ENCODE data around the gene STK32A.

STK32A gene

DNA sequence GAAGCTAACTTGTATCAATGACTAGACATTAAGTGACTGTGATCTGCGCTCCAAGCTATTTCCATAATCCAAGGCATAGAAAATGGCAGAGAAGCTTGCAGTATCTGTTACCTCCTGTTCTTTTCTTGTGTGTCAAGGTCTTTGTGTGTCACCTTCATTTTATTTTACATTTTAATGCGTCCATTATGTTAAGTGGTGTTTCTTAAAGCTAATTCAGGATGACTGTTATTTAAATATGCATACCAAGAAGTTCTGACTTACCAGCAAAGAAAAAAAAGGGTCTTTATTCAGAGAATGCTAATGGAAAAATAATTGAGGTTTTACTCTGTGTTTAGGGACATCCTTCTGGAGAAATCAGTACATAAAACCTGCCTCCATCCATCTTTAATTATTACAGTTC lies 52.3 kb downstream of the STK32A start:
- in situ Hi-C loops (cut with HindIII; ENCODE audit: low sequenced_read_pairs), result no loop called here
- DNase-seq (ENCODE audit: low read depth, low spot score), result no peak
- TF ChIP-seq, protein P1, sequence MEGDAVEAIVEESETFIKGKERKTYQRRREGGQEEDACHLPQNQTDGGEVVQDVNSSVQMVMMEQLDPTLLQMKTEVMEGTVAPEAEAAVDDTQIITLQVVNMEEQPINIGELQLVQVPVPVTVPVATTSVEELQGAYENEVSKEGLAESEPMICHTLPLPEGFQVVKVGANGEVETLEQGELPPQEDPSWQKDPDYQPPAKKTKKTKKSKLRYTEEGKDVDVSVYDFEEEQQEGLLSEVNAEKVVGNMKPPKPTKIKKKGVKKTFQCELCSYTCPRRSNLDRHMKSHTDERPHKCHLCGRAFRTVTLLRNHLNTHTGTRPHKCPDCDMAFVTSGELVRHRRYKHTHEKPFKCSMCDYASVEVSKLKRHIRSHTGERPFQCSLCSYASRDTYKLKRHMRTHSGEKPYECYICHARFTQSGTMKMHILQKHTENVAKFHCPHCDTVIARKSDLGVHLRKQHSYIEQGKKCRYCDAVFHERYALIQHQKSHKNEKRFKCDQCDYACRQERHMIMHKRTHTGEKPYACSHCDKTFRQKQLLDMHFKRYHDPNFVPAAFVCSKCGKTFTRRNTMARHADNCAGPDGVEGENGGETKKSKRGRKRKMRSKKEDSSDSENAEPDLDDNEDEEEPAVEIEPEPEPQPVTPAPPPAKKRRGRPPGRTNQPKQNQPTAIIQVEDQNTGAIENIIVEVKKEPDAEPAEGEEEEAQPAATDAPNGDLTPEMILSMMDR (IDR thresholded peaks at IDR 0.05; ENCODE audit: low read depth, low read length), result no peak
- no peak overlapping the region for H3K4me3 ChIP-seq (ENCODE audit: low read depth, low read length)

DNA sequence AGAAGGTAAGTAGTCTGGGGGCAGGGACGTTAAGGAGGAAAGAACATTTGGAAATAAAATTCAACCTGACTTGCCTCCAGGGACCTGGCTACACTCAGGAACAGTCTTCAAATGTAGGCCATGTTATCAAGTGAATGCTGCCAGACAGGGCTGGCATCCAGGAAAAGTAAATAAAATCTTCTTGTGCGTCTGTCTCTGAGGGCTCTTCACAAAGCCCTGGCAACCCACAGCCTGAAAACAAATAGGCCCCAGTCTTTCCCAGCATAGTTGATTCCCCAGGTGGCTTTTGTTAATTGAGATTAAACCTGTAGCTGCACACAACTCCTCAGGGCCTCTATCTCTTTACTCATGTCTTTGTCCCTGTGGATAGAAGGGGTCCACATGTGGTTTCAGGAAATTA lies 55.4 kb downstream of the STK32A start:
- in situ Hi-C loops (cut with HindIII; ENCODE audit: low sequenced_read_pairs), result no loop called here
- DNase-seq (ENCODE audit: low read depth, low spot score), result no peak
- TF ChIP-seq, protein P1 (IDR thresholded peaks at IDR 0.05; ENCODE audit: low read depth, low read length), result no peak

GRCh38 chr5:147303251-147303650 lies 68.4 kb downstream of the STK32A start:
- in situ Hi-C loops (cut with HindIII; ENCODE audit: low sequenced_read_pairs), result no loop called here
- peak; percentile 35 for DNase-seq (ENCODE audit: low read depth, low spot score)
- H3K4me3 ChIP-seq (ENCODE audit: low read depth, low read length), result no peak overlapping the region
- TF ChIP-seq, protein P1 (IDR thresholded peaks at IDR 0.05; ENCODE audit: low read depth, low read length), result no peak

More for the DNA sequence above, 55.4 kb downstream of the STK32A start:
- H3K4me3 ChIP-seq (ENCODE audit: low read depth, low read length), result no peak overlapping the region

DNA sequence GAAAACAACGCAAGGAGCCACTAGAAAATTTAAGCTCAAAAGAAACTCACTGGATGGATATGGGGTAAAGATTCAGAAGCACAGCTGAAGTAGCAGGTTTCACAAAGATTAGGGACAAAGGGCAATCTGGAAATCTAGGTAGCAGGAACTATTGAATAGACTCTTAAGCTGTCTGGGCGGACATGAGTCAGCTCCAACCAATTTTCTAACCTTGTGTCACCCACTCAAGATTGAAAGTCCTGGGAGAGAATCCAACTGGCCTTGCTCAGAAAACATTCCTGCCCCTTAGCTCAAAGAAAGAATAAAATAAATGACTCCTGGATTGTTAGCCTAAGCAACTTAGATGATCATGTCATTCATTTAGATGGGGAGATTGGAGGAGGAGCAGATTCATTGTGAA lies 69.2 kb downstream of the STK32A start:
- DNase-seq (ENCODE audit: low read depth, low spot score), result peak; percentile 91
- H3K4me3 ChIP-seq (ENCODE audit: low read depth, low read length), result no peak overlapping the region
- TF ChIP-seq, protein P1 (IDR thresholded peaks at IDR 0.05; ENCODE audit: low read depth, low read length), result no peak
- in situ Hi-C loops (cut with HindIII; ENCODE audit: low sequenced_read_pairs), result no loop called here

GRCh38 chr5:147305147-147305546 lies 70.3 kb downstream of the STK32A start:
- in situ Hi-C loops (cut with HindIII; ENCODE audit: low sequenced_read_pairs), result no loop called here
- DNase-seq (ENCODE audit: low read depth, low spot score), result no peak
- TF ChIP-seq, protein P1 (IDR thresholded peaks at IDR 0.05; ENCODE audit: low read depth, low read length), result no peak
- no peak overlapping the region for H3K4me3 ChIP-seq (ENCODE audit: low read depth, low read length)

DNA sequence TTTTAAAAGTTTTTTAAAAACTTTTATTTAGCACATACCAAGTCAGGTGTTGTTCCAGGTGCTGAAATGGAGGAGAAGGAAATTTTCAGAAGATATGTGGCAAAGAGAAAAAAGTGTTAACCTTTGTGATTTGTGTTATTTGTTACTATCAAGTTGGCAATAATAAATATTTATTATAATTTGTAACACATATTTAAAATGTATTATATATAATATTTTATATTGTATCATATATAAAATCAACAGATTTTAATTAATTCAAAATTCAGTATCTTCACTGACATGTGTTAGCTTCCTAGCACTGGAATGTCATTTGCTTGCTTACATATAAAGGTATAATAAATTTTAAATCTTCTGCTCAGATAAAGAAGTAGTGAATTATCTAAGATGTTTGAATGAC lies 71.5 kb downstream of the STK32A start:
- in situ Hi-C loops (cut with HindIII; ENCODE audit: low sequenced_read_pairs), result no loop called here
- no peak overlapping the region for H3K4me3 ChIP-seq (ENCODE audit: low read depth, low read length)
- TF ChIP-seq, protein P1 (IDR thresholded peaks at IDR 0.05; ENCODE audit: low read depth, low read length), result no peak
- no peak for DNase-seq (ENCODE audit: low read depth, low spot score)

DNA sequence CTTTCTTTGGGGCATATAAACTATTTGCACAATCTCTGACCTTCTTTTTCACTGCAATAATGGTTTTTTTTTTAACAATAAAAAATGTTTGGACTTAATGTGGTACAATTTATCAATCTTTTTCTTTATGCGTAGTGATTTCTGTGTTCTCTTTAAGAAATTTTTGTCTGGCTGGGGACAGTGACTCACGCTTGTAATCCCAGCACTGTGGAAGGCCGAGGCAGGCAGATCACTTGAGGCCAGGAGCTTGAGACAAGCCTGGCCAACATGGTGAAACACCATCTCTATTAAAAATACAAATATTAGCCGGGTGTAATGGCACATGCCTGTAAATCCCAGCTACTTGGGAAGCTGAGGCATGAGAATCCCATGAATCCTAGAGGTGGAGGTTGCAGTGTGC lies 72.3 kb downstream of the STK32A start:
- DNase-seq (ENCODE audit: low read depth, low spot score), result no peak
- in situ Hi-C loops (cut with HindIII; ENCODE audit: low sequenced_read_pairs), result no loop called here
- TF ChIP-seq, protein P1 (IDR thresholded peaks at IDR 0.05; ENCODE audit: low read depth, low read length), result no peak
- no peak overlapping the region for H3K4me3 ChIP-seq (ENCODE audit: low read depth, low read length)

Data from astrocyte of the spinal cord (primary cell).